GM12891 (cell line): ENCODE results near the gene SREK1IP1.

Source experiments
- POLR2A ChIP-seq: IDR thresholded peaks from 2 replicates; pipeline ENCODE4 v1.6.1; 2011; ENCODE audit warnings: low read depth, low read length, control low read depth
- TAF1 ChIP-seq: IDR thresholded peaks from 2 replicates; pipeline ENCODE4 v1.6.1; 2011; ENCODE audit warnings: low read depth, low read length, control low read depth

GRCh38 chr5:64796301-64796700 is 27.8 kb upstream of the SREK1IP1 start:
- TF ChIP-seq POLR2A (no peak), TAF1 (no peak)
